Endometrium (tissue), 2 donors: ENCODE data around the gene USP46.

Source experiments
- FAIRE-seq: peaks from 2 replicates; lab custom pipeline; 2012; peaks lifted over from hg19 to GRCh38; lab: Jason Lieb, UNC
- donor health status: control.
- donor health status: control.

Gene USP46

GRCh38 chr4:52573551-52573950 is 85.5 kb downstream of the USP46 start:
- no peak for FAIRE-seq

DNA sequence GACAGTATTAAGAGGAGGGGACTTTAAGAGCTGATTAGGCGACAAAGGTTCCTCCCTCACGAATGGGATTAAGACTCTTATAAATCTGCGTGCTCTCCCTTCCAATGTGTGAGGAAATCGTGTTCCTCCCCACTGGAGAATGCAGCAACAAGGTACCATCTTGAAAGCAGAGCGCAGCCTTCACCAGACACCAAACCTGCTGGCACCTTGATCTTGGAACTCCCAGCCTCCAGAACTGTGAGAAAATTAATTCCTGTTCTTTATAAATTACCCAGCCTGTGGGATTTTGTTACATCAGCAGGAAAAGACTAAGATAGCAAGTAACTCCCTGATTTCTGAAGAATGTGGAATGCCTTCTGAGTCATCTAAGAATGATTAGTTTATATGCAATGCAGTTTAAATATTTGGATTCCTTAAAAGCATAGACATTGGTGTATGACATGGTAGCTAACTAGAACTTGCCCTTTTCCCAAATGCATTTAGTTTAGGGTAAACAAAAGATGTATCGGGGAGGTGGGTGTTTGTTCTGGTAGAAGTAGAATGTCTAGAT is 86.1 kb downstream of the USP46 start:
- no peak for FAIRE-seq

GRCh38 chr4:52568351-52568750 is 90.8 kb downstream of the USP46 start:
- no peak for FAIRE-seq

DNA sequence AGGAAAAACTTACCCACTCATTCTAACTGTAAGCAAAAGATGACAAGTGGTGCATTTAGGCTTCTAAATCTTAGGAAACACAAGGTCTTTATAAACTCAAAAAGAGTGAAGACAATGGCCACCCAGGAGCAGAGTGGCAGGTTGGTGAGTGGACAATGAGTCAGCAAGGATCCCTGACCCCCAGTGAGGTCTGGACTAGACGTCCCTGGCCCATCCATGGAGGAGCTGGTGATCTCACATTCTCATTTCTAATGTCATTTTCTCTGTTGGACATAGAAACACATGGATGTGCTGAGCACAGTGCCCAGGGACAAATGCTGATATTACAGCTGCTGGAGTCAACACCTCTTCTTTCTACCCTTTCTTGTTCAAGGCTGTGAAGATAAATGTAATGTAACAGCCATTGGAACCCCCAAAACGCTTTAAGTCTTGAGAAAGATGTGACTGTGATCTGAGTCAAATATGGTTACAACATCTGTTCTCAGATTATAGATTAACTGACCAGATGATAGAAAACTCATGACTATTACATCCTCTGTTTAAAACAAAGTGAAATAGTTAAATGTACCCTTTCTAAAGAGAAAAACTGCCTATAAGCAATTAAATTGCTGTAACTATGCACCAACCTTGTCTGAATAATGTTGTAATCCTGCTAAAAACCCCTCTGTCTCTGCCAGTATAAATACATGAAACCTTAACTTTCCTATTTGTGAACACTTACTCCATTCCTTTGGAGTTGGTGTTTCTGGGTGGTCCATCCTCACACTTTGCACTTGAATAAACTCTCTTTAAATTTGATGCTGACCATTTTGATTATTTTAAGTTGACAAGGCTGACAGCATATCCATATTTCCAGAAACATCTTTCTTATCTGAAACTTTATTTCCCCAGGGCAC is 92.7 kb downstream of the USP46 start:
- no peak for FAIRE-seq

GRCh38 chr4:52560844-52561280 is 98.2 kb downstream of the USP46 start:
- no peak for FAIRE-seq

DNA sequence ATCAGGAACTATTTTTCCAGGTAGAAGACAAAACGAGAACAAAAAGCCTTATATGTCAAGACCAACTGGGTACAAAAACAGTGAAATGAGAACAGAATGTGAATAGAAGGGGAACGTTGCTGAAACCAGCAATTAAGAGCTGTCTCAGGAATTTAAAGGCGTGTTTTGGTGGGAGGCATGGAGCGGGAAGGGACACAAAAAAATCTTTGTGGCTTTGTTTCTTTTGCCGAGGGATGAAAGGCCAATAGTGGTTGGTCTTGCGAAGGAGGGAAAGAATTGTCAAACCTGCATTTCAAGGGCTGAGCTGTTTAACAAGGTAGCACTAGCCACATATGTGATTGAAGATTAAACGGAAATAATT is 103.8 kb downstream of the USP46 start:
- no peak for FAIRE-seq

GRCh38 chr4:52554612-52555355 is 104.3 kb downstream of the USP46 start:
- peak; percentile 35 for FAIRE-seq

GRCh38 chr4:52552778-52553177 is 106.3 kb downstream of the USP46 start:
- no peak for FAIRE-seq

GRCh38 chr4:52551487-52551886 is 107.6 kb downstream of the USP46 start:
- no peak for FAIRE-seq

- no peak for FAIRE-seq
Measured at GRCh38 chr4:52550186-52550585, 108.9 kb downstream of the USP46 start.

DNA sequence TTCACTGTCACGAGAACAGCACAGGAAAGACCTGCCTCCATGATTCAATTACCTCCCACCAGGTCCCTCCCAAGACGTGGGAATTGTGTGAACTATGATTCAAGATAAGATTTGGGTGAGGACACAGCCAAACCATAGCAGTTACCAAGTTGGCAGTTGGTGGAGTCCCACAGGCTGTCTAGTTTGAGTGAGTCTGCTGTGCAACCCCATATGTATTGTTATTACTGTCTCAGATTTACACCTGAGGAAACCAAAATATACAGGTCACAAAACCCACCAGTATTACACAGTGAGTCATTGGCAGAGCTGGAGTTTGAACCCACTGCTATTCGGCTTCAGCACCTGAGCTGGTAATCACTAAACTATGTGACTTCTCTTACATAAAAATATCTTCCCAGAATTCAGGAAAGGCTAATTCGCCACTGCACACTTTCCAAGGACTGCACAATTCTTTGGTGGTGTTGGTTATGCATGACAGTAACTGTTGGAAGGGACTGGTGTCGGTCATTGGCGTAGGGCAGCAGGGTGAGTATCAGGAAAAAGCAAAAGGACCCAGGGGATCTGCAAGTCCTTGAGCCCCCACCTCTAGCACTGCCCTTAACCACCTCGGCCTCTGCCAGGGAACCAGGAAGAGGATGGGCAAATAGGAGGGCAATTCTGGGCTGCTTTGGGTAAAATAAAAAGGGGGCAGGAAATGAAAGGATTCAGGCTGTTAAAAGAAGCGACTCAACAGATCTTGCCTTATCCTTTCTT is 110.1 kb downstream of the USP46 start:
- no peak for FAIRE-seq

DNA sequence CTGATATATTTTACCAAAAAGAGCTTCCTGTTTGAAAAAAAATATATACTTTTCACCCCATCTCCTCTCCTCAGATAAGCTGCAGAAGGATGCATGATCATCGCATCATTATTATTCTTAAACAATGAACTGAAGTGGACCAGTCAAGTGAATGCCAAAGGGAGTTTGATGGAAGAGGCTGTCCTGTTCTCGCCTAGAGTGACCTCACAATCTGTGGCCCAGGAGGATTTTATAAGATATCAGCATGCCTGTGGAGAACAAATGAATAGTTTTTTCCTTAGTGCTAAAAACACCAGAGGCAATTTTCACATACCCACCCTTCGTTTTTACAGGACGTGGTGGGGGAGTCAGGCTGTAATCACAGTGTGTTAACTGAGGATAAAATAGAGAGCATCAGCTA is 112.7 kb downstream of the USP46 start:
- no peak for FAIRE-seq

GRCh38 chr4:52545099-52546069 is 113.7 kb downstream of the USP46 start:
- no peak for FAIRE-seq
